ENCODE results near the gene GLYR1. TPM values are rescaled to one million over a fixed set of nuclear protein-coding genes. Genes with fewer than 3 reads are reported as not detected.
A peak's percentile ranks its signal among the peaks of the same experiment; 100 is the strongest.

The GLYR1 gene
- total and polyA plus RNA-seq, 10 of the 15 experiments (the other 5 are each of a cell fraction or from before 2014, with no cell fraction given), result 7.3 to 90.2 (median 57.2) TPM

DNA sequence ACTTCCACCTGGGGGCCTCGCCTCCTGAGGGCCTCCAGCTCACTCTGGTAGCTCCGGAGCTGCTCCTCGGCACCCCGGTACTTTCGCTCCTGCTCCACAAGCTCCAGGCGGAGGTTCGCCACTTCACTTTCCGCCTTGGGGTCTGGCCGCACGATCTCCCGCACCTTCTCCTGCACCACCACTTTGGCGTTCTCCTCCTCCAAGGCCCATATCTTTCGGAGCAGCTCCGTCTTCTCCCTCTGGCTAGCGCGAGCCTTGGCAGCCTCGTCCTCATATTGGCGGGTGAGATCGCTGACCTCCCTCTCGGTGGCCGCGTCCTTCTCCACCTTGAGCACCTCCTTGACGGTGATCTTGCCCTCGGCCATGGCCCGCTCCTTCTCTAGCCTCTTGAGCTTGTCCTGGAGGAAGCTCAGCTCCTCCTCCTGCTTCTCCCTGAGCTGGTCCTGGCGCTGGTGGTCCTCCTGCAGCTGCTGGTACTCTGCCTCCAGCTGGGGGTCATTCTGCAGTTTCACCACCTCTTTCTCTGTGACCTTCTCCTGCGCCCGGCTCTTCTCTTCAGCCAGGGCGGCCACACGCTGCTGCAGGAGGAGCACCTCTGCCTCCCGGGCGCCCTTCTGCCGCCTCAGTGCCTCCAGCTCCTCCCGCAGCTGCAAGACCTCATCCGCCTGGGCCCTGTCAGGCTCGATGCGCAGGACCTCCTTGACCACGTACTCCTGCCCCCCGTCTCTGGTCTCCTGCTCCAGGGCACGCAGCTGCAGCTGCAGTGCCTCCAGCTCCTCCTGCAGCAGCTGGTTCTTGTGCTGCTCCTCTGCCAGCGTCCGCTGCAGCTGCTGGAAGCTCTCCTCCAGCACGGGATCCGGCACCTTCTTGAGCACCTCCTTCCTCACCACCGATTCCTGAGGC, 38.1 kb upstream of the GLYR1 start:
- Histone ChIP-seq H2AFZ (ENCODE audit: control insufficient read depth, low read depth, low read length) (no peak overlapping the region), H4K20me1 (ENCODE audit: control insufficient read depth, insufficient read depth) (no peaks in the 10 kb centered on the region), H3K4me2 (ENCODE audit: control insufficient read depth, insufficient read depth) (no peak overlapping the region), H3K9ac (ENCODE audit: control insufficient read depth, insufficient read depth, low read length) (no peak overlapping the region), H3K36me3 (ENCODE audit: control insufficient read depth in 2 of 2, insufficient read depth in 2 of 2, low read length in 1 of 2) (peaks cover 0 to 10% of the 10 kb centered on the region in 2 experiments; a peak in 3 of 4 replicates), H3K27ac (ENCODE audit: control insufficient read depth, insufficient read depth) (no peak overlapping the region), H3K79me2 (ENCODE audit: control insufficient read depth, insufficient read depth, low read length) (no peaks in the 10 kb centered on the region), H3K4me3 (no peak overlapping the region), H3K27me3 (replicated peaks in 1 of 2; ENCODE audit: control insufficient read depth in 2 of 2, insufficient read depth in 2 of 2, low read length in 1 of 2) (no peaks in the 10 kb centered on the region), H3K9me3 (replicated peaks; ENCODE audit: control insufficient read depth, insufficient read depth, low read length) (no peaks in the 10 kb centered on the region), H3K4me1 (ENCODE audit: control insufficient read depth, insufficient read depth, low read length) (no peaks in the 10 kb centered on the region)
- intact Hi-C loops (cut with micrococcal nuclease; ENCODE audit: unreplicated experiment), result no loop called here
- ChIA-PET CTCF (no interaction called here), POLR2A (no interaction called here), SMC1A (ENCODE audit: uncharacterized antibody, unreplicated experiment) (no interaction called here), RAD21 (ENCODE audit: unreplicated experiment) (no interaction called here)
- no peak for ATAC-seq
- in situ Hi-C loops (cut with MboI), result no loop called here
- 96% methylated on average over 45 of the region's 45 CpGs for WGBS (ENCODE audit: insufficient coverage, insufficient replicate concordance, low lambda C conversion rate, missing lambda C conversion rate)
- TF ChIP-seq POLR2A (IDR thresholded peaks at IDR 0.05; ENCODE audit: low read depth, low read length), result 0 out of 2 replicates have a peak, but pooled peaks have one; percentile 15
- TF ChIP-seq BHLHE40 (IDR thresholded peaks at IDR 0.05; ENCODE audit: borderline replicate concordance in 1 of 2, low read depth in 2 of 2, low read length in 1 of 2), result no peak
- DNase-seq (ENCODE audit: low read depth, low spot score), result no peak
- no TSS peak for BruUV-seq (replicated peaks)
- FAIRE-seq, result no peak

- no peak for DNase-seq (ENCODE audit: low read depth, low spot score)
- H3K9me3 ChIP-seq (replicated peaks; ENCODE audit: control insufficient read depth, insufficient read depth, low read length), result no peaks in the 10 kb centered on the region
- H4K20me1 ChIP-seq (ENCODE audit: control insufficient read depth, insufficient read depth), result no peaks in the 10 kb centered on the region
- H3K9ac ChIP-seq (ENCODE audit: control insufficient read depth, insufficient read depth, low read length), result no peak overlapping the region
- no peak for FAIRE-seq
- ChIA-PET POLR2A (no interaction called here), SMC1A (ENCODE audit: uncharacterized antibody, unreplicated experiment) (no interaction called here), CTCF (no interaction called here), RAD21 (ENCODE audit: unreplicated experiment) (no interaction called here)
- intact Hi-C loops (cut with micrococcal nuclease; ENCODE audit: unreplicated experiment), result no loop called here
- no peak overlapping the region for H3K4me3 ChIP-seq
- TF ChIP-seq, protein P1, sequence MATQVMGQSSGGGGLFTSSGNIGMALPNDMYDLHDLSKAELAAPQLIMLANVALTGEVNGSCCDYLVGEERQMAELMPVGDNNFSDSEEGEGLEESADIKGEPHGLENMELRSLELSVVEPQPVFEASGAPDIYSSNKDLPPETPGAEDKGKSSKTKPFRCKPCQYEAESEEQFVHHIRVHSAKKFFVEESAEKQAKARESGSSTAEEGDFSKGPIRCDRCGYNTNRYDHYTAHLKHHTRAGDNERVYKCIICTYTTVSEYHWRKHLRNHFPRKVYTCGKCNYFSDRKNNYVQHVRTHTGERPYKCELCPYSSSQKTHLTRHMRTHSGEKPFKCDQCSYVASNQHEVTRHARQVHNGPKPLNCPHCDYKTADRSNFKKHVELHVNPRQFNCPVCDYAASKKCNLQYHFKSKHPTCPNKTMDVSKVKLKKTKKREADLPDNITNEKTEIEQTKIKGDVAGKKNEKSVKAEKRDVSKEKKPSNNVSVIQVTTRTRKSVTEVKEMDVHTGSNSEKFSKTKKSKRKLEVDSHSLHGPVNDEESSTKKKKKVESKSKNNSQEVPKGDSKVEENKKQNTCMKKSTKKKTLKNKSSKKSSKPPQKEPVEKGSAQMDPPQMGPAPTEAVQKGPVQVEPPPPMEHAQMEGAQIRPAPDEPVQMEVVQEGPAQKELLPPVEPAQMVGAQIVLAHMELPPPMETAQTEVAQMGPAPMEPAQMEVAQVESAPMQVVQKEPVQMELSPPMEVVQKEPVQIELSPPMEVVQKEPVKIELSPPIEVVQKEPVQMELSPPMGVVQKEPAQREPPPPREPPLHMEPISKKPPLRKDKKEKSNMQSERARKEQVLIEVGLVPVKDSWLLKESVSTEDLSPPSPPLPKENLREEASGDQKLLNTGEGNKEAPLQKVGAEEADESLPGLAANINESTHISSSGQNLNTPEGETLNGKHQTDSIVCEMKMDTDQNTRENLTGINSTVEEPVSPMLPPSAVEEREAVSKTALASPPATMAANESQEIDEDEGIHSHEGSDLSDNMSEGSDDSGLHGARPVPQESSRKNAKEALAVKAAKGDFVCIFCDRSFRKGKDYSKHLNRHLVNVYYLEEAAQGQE (IDR thresholded peaks at IDR 0.05; ENCODE audit: low read depth, low read length), result no peak
- TF ChIP-seq YY1 (IDR thresholded peaks at IDR 0.05; ENCODE audit: low read depth, low read length) (no peak), HDAC2 (IDR thresholded peaks at IDR 0.05) (no peak)
- WGBS (ENCODE audit: insufficient coverage, insufficient replicate concordance, low lambda C conversion rate, missing lambda C conversion rate), result 94% methylated on average over 34 of the region's 34 CpGs
- no TSS peak for BruUV-seq (replicated peaks)
- in situ Hi-C loops (cut with MboI), result no loop called here
- H3K27ac ChIP-seq (ENCODE audit: control insufficient read depth, insufficient read depth), result no peak overlapping the region
- no peak overlapping the region for H2AFZ ChIP-seq (ENCODE audit: control insufficient read depth, low read depth, low read length)
- no peaks in the 10 kb centered on the region for H3K27me3 ChIP-seq (replicated peaks in 1 of 2; ENCODE audit: control insufficient read depth in 2 of 2, insufficient read depth in 2 of 2, low read length in 1 of 2)
- H3K4me1 ChIP-seq (ENCODE audit: control insufficient read depth, insufficient read depth, low read length), result no peaks in the 10 kb centered on the region
- no peak for ATAC-seq
- peaks cover 4 to 16% of the 10 kb centered on the region in 2 experiments; a peak in 3 of 4 replicates for H3K36me3 ChIP-seq (ENCODE audit: control insufficient read depth in 2 of 2, insufficient read depth in 2 of 2, low read length in 1 of 2)
- no peaks in the 10 kb centered on the region for H3K79me2 ChIP-seq (ENCODE audit: control insufficient read depth, insufficient read depth, low read length)
- H3K4me2 ChIP-seq (ENCODE audit: control insufficient read depth, insufficient read depth), result no peak overlapping the region
These were observed 37.1 kb upstream of the GLYR1 start for GRCh38 chr16:4884209-4884608.
